H9 (cell line): ENCODE measurements around the gene COL28A1. TPM values are rescaled to one million over a fixed set of nuclear protein-coding genes. Genes with fewer than 3 reads are reported as not detected.

ENCODE experiments used
- DNase-seq: peaks from one replicate; pipeline ENCODE4 v3.0.0-alpha.2; 2017
- H2AFZ ChIP-seq: one replicate; pipeline ENCODE4 v1.6.1; 2013; ENCODE audit warnings: mild to moderate bottlenecking, low read length, control low read depth, moderate library complexity
- H2AK5ac ChIP-seq: 2 replicates; pipeline ENCODE4 v1.6.1; 2013; ENCODE audit warnings: low read length, control low read depth, mixed read lengths; ENCODE audit not compliant: insufficient read length
- H2BK120ac ChIP-seq: one replicate; pipeline ENCODE4 v1.6.1; 2013; ENCODE audit warnings: low read depth, mild to moderate bottlenecking, low read length, control low read depth, inconsistent platforms; ENCODE audit not compliant: poor library complexity, severe bottlenecking
- H2BK12ac ChIP-seq: 2 replicates; pipeline ENCODE4 v1.6.1; 2013; ENCODE audit warnings: low read length, control low read depth, mixed read lengths, low read depth; ENCODE audit not compliant: insufficient read length
- H2BK15ac ChIP-seq: 2 replicates; pipeline ENCODE4 v1.6.1; 2013; ENCODE audit warnings: low read depth, low read length, control low read depth
- H2BK20ac ChIP-seq: one replicate; pipeline ENCODE4 v1.6.1; 2013; ENCODE audit warnings: low read depth, mild to moderate bottlenecking, low read length, control low read depth, inconsistent platforms; ENCODE audit not compliant: poor library complexity, severe bottlenecking
- H2BK5ac ChIP-seq: 2 replicates; pipeline ENCODE4 v1.6.1; 2013; ENCODE audit warnings: low read length, control low read depth, mixed read lengths; ENCODE audit not compliant: insufficient read length
- H3K14ac ChIP-seq: 2 replicates; pipeline ENCODE4 v1.6.1; 2013; ENCODE audit warnings: low read length, control low read depth; ENCODE audit not compliant: insufficient read depth
- H3K18ac ChIP-seq: 2 replicates; pipeline ENCODE4 v1.6.1; 2013; ENCODE audit warnings: low read depth, mild to moderate bottlenecking, mixed read lengths, low read length, control low read depth; ENCODE audit not compliant: insufficient read length
- H3K23ac ChIP-seq: 2 replicates; pipeline ENCODE4 v1.6.1; 2013; ENCODE audit warnings: low read length, control low read depth, mixed read lengths, low read depth; ENCODE audit not compliant: insufficient read length
- H3K23me2 ChIP-seq: 2 replicates; pipeline ENCODE4 v1.6.1; 2013; ENCODE audit warnings: low read depth, mild to moderate bottlenecking, mixed read lengths, low read length, control low read depth; ENCODE audit not compliant: insufficient read length, poor library complexity, severe bottlenecking
- H3K27ac ChIP-seq: 2 replicates; pipeline ENCODE4 v1.5.1; 2013; ENCODE audit warnings: low read length, control low read depth, mixed read lengths, low read depth; ENCODE audit not compliant: insufficient read length
- H3K27me3 ChIP-seq: 2 replicates; pipeline ENCODE4 v1.6.1; 2013; ENCODE audit warnings: low read length, control low read depth, inconsistent platforms; ENCODE audit not compliant: insufficient read depth
- H3K4ac ChIP-seq: 2 replicates; pipeline ENCODE4 v1.6.1; 2013; ENCODE audit warnings: low read depth, mild to moderate bottlenecking, control low read depth, inconsistent platforms, low read length, moderate library complexity
- H3K4me1 ChIP-seq: 2 replicates; pipeline ENCODE4 v1.6.1; 2013; ENCODE audit warnings: low read length, control low read depth, inconsistent platforms; ENCODE audit not compliant: insufficient read depth
- H3K4me2 ChIP-seq: 2 replicates; pipeline ENCODE4 v1.6.1; 2013; ENCODE audit warnings: low read length, control low read depth, mixed read lengths; ENCODE audit not compliant: insufficient read length, insufficient read depth
- H3K56ac ChIP-seq: 2 replicates; pipeline ENCODE4 v1.6.1; 2013; ENCODE audit warnings: low read depth, mild to moderate bottlenecking, mixed read lengths, low read length, control low read depth; ENCODE audit not compliant: insufficient read length
- H3K79me1 ChIP-seq: 2 replicates; pipeline ENCODE4 v1.6.1; 2013; ENCODE audit warnings: low read depth, mild to moderate bottlenecking, moderate library complexity, low read length, control low read depth, inconsistent platforms; ENCODE audit not compliant: insufficient read depth, poor library complexity, severe bottlenecking
- H3K79me2 ChIP-seq: 2 replicates; pipeline ENCODE4 v1.6.1; 2013; ENCODE audit warnings: low read length, control low read depth, inconsistent platforms; ENCODE audit not compliant: insufficient read depth
- H3K9ac ChIP-seq: 2 replicates; pipeline ENCODE4 v1.6.1; 2013; ENCODE audit warnings: low read length, control low read depth, mixed read lengths; ENCODE audit not compliant: insufficient read length; ENCODE audit errors: extremely low read depth
- H3K9me3 ChIP-seq: one replicate; pipeline ENCODE4 v1.6.1; 2013; ENCODE audit warnings: low read depth, low read length, inconsistent platforms; ENCODE audit not compliant: control insufficient read depth
- H3T11ph ChIP-seq: one replicate; pipeline ENCODE4 v1.6.1; 2013; ENCODE audit warnings: mild to moderate bottlenecking, low read length, control low read depth, inconsistent platforms
- H4K20me1 ChIP-seq: one replicate; pipeline ENCODE4 v1.6.1; 2013; ENCODE audit not compliant: control insufficient read depth, insufficient read length, insufficient read depth
- H4K5ac ChIP-seq: 2 replicates; pipeline ENCODE4 v1.6.1; 2013; ENCODE audit warnings: low read depth, mild to moderate bottlenecking, mixed read lengths, low read length, control low read depth; ENCODE audit not compliant: insufficient read length
- H4K8ac ChIP-seq: replicated peaks from 2 replicates; pipeline ENCODE4 v1.6.1; 2013; ENCODE audit warnings: low read length, control low read depth, mixed read lengths, low read depth; ENCODE audit not compliant: insufficient read length
- H4K91ac ChIP-seq: 2 replicates; pipeline ENCODE4 v1.6.1; 2013; ENCODE audit warnings: low read depth, mild to moderate bottlenecking, moderate library complexity, mixed read lengths, low read length, control low read depth; ENCODE audit not compliant: insufficient read length
- H3K27ac Mint-ChIP-seq, 3 experiments: 2 replicates in 2 of 3; 3 replicates in 1 of 3; pipeline ENCODE4 v1.8.0; 2020 to 2021; ENCODE audit warnings: mixed read lengths in 3 of 3, mild to moderate bottlenecking in 1 of 3, moderate library complexity in 1 of 3
- H3K27me3 Mint-ChIP-seq: 2 replicates; pipeline ENCODE4 v1.8.0; 2021; ENCODE audit warnings: low read depth, mild to moderate bottlenecking, moderate library complexity, mixed read lengths
- H3K36me3 Mint-ChIP-seq, 3 experiments: 2 replicates in 2 of 3; 3 replicates in 1 of 3; pipeline ENCODE4 v1.8.0; 2020 to 2021; ENCODE audit warnings: low read depth in 3 of 3, mixed read lengths in 3 of 3; ENCODE audit not compliant: insufficient read depth in 1 of 3
- H3K4me1 Mint-ChIP-seq, 2 experiments: 2 replicates each; pipeline ENCODE4 v1.8.0; 2020; ENCODE audit warnings: mixed read lengths in 2 of 2
- H3K4me3 Mint-ChIP-seq, 2 experiments: 2 replicates in 1 of 2; 3 replicates in 1 of 2; pipeline ENCODE4 v1.8.0; 2020 to 2021; ENCODE audit warnings: mild to moderate bottlenecking in 2 of 2, mixed read lengths in 2 of 2, moderate library complexity in 1 of 2
- H3K9me3 Mint-ChIP-seq, 2 experiments: 2 replicates in 1 of 2; 3 replicates in 1 of 2; pipeline ENCODE4 v1.8.0; 2020; ENCODE audit warnings: mild to moderate bottlenecking in 2 of 2, mixed read lengths in 2 of 2, moderate library complexity in 1 of 2
- WGBS: extraction: QIAGEN DNeasy Blood & Tissue Kit; methylation state at CpG from one replicate; pipeline ENCODE4 v1.1.7; 2013; ENCODE audit warnings: missing lambda C conversion rate, low lambda C conversion rate, mixed read lengths; ENCODE audit not compliant: insufficient read length; ENCODE audit errors: extremely low coverage; 5-methylcytosine and 5-hydroxymethylcytosine counted together
- total RNA-seq: library from RNA; stranded (reverse); gene quantifications from 2 replicates; pipeline ENCODE4 v1.2.1, GENCODE V29; 2021
- TF ChIP-seq, protein P1 (sequence below): fragments of 200-600 bp; sonication (generic); conservative IDR thresholded peaks from 3 replicates; pipeline ENCODE4 v1.8.0; 2021; ENCODE audit warnings: antibody characterized with exemption, mild to moderate bottlenecking

COL28A1 gene
- total RNA-seq, 1 experiment from 2014 or later, result 0.66 TPM

DNA sequence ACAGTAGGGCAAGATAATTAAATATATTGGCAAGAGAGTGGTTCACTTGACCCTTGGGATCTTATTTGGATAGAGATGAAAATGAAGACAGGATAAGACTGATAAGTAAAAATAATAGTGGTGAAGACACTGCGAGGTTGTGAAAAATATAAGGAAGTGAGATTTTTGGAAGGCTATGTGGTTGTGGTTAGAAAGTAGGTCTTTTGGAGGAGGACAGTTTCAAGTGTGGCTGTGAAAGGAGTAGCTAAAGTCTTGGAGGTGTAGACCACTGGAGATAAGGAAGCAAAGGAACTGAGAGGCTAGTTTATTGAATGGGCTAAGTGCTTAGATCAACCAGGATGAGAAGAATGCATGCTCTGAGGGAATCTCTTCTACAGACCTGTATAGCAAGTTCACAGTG lies 42.2 kb upstream of the COL28A1 start:
- Histone ChIP-seq H2AK5ac (no peak overlapping the region), H3K4me1 (no peaks in the 10 kb centered on the region), H3K9ac (no peak overlapping the region), H2BK120ac (no peak overlapping the region), H3K4ac (no peak overlapping the region), H2AFZ (no peak overlapping the region), H3K18ac (no peak overlapping the region), H4K20me1 (no peaks in the 10 kb centered on the region), H4K91ac (no peak overlapping the region), H2BK20ac (no peak overlapping the region), H3K23me2 (no peaks in the 10 kb centered on the region), H2BK12ac (no peak overlapping the region), H2BK5ac (no peak overlapping the region), H3K27ac (no peak overlapping the region), H2BK15ac (no peak overlapping the region), H3K56ac (no peak overlapping the region), H4K5ac (no peak overlapping the region), H3K4me2 (no peak overlapping the region), H3K27me3 (no peaks in the 10 kb centered on the region), H3K79me2 (no peaks in the 10 kb centered on the region), H3T11ph (no peak overlapping the region), H3K23ac (no peak overlapping the region), H3K79me1 (no peaks in the 10 kb centered on the region), H4K8ac (no peak overlapping the region), H3K14ac (no peak overlapping the region), H3K9me3 (no peaks in the 10 kb centered on the region)
- H3K9me3 Mint-ChIP-seq, result no peaks in the 10 kb centered on the region
- no peak for DNase-seq
- 100% methylated on average over 1 of the region's 1 CpG for WGBS
- H3K36me3 Mint-ChIP-seq, result peaks cover 2 to 17% (median 16%) of the 10 kb centered on the region in 3 experiments; a peak in 5 of 7 replicates
- H3K27me3 Mint-ChIP-seq, result no peaks in the 10 kb centered on the region
- H3K4me3 Mint-ChIP-seq, result no peak overlapping the region
- TF ChIP-seq, protein P1, sequence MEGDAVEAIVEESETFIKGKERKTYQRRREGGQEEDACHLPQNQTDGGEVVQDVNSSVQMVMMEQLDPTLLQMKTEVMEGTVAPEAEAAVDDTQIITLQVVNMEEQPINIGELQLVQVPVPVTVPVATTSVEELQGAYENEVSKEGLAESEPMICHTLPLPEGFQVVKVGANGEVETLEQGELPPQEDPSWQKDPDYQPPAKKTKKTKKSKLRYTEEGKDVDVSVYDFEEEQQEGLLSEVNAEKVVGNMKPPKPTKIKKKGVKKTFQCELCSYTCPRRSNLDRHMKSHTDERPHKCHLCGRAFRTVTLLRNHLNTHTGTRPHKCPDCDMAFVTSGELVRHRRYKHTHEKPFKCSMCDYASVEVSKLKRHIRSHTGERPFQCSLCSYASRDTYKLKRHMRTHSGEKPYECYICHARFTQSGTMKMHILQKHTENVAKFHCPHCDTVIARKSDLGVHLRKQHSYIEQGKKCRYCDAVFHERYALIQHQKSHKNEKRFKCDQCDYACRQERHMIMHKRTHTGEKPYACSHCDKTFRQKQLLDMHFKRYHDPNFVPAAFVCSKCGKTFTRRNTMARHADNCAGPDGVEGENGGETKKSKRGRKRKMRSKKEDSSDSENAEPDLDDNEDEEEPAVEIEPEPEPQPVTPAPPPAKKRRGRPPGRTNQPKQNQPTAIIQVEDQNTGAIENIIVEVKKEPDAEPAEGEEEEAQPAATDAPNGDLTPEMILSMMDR, result no peak
- H3K4me1 Mint-ChIP-seq, result peaks cover 5 to 11% of the 10 kb centered on the region in 2 experiments
- no peak overlapping the region for H3K27ac Mint-ChIP-seq
